Stomach smooth muscle (tissue), 2 donors: Measurements from ENCODE around the gene L1CAM.

Source experiments
- H3K27ac ChIP-seq: one replicate; pipeline ENCODE4 v1.7.0; 2013; ENCODE audit warnings: mild to moderate bottlenecking, low read length, inconsistent platforms
- H3K27me3 ChIP-seq, 2 donors: one replicate each; pipeline ENCODE4 v1.7.0; 2013; ENCODE audit warnings: low read length in 2 of 2; ENCODE audit not compliant: insufficient read depth in 2 of 2, control insufficient read depth in 1 of 2
- H3K36me3 ChIP-seq, 2 donors: one replicate each; pipeline ENCODE4 v1.7.0; 2013; ENCODE audit warnings: low read length in 2 of 2; ENCODE audit not compliant: control insufficient read depth in 2 of 2, insufficient read depth in 2 of 2
- H3K4me1 ChIP-seq: one replicate; pipeline ENCODE4 v1.7.0; 2013; ENCODE audit warnings: low read length; ENCODE audit not compliant: control insufficient read depth, insufficient read depth
- H3K4me3 ChIP-seq, 2 donors: one replicate each; pipeline ENCODE4 v1.7.0; 2013; ENCODE audit warnings: low read length in 2 of 2
- H3K9ac ChIP-seq, 2 donors: one replicate each; pipeline ENCODE4 v1.7.0; 2013; ENCODE audit warnings: low read length in 2 of 2, mild to moderate bottlenecking in 1 of 2
- H3K9me3 ChIP-seq, 2 donors: one replicate each; pipeline ENCODE4 v1.7.0; 2013; ENCODE audit warnings: low read length in 2 of 2; ENCODE audit not compliant: control insufficient read depth in 2 of 2
- donor health status: healthy.
- donor health status: Pancreatic carcinoma.

L1CAM gene

DNA sequence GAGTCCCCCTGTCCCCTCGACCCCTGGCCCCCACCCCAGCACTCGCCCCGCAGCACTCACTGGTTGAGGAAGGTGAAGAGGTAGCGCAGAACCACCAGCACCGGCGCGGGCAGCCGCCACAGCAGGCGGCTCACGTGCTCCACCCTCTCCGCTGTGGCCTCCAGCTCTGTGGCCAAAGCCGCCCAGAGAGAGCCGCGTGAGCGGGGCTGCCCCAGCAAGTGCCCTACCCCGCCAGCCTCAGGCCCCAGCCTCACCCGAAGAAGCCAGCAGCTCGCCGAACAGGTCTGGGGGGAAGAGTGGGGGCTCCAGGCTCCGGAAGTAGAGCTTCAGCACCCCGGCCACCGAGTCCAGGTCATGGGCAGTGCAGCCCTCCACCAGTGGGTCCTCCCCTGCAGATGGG, 24.5 kb upstream of the L1CAM start:
- Histone ChIP-seq H3K27me3 (peaks cover 0 to 11% of the 10 kb centered on the region in 2 donors), H3K36me3 (no peaks in the 10 kb centered on the region), H3K27ac (no peak overlapping the region), H3K4me1 (no peaks in the 10 kb centered on the region), H3K9ac (no peak overlapping the region), H3K9me3 (no peaks in the 10 kb centered on the region), H3K4me3 (no peak overlapping the region)

DNA sequence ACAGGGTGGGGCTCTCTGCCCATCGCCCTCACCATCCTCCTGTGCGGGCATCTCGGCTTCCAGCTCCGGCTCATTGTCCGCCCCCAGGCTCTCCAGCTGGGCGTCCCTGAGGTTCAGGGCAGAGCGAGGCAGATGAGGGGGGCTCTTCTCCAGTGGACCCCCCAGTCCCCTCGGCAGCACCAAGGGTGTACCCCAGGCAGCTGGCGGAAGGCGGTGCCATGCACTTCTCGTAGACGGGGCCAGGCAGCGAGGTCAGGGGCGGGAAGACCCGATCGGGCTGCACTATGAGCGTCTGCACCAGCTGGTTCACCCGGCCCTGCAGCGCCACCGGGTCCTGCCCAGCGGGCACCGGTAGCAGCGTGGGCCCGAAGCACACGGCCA, 24.0 kb upstream of the L1CAM start:
- Histone ChIP-seq H3K27ac (no peak overlapping the region), H3K4me3 (no peak overlapping the region), H3K4me1 (no peaks in the 10 kb centered on the region), H3K9ac (no peak overlapping the region), H3K9me3 (no peaks in the 10 kb centered on the region), H3K27me3 (peaks cover 0 to 11% of the 10 kb centered on the region in 2 donors), H3K36me3 (no peaks in the 10 kb centered on the region)

DNA sequence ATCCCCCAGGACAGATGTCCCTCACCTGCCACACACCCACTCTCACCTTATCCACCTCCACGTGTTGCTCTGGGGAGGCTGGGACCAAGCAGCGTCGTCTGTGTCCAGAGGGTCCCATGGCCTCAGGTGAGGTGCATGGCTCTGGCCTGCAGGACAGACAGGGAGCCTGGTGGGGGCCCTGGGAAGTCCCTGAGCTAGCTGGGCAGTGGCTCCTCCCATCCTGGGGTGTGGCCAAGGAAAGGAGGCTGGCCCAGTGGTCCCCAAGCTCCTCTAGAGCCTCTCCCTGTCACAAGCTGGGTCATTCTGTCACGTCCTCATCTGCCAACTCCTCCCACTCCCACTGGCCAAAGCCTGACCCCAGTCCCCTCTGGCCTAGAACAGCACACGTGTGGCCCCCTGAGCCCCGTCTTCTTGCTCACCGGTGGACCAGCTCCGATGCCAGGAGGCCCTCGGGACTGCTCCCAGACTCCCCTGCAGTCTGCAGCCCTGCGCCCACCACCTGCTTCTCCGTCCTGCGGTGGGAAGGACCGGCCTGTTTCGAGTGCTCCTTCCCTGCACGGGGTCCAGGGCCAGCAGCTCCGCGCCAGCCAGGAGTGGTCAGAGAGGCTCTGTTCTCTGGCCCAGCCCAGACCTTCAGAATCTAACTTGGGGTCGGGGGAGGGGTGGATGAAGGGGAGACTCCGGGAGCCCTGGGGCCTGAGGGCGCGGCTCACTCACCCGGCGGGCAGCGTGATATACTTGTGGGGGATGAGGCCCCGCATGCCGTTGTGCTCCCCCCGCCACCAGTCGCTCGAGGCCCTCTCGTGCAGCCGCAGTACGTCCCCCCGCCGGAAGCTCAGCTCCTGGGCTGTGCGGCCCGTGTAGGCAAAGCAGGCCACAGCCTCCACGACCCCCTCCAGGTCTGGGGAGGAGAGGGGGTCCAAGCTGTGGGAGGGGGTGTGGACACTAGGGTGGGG, 23.3 kb upstream of the L1CAM start:
- H3K36me3 ChIP-seq: no peaks in the 10 kb centered on the region
- no peak overlapping the region for H3K4me3 ChIP-seq

DNA sequence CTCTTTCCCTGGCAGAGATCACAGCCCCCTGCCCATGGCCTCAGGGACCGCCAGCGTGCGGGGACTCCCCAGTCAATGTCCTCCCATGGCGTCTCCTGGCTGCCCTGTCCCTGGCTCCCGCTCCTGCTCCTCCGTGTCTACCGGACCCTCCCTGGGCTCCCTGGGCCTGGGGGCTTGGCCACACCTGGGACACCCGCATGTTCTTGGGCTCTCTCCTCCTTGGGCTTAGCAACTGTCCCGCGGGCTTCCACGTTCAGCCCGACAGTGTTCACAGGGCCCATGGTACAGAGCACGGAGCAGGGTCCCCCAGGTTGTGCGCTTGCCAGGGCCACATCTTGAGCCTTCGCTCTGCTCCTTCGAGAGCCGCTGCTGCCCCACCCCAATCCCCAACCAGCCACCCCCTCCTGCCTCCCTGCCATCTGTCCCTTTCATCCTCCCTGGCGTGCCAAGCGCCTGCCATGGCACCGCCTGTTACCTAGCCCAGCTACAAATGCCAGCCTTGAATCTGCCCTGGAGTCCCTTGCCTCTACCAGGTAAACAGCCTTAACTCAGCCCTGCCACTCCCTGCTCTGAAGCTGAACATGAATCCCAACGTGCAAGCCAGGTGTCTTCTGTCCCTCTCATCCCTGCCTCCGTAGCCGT, 22.4 kb upstream of the L1CAM start:
- no peak overlapping the region for H3K27ac ChIP-seq
- H3K27me3 ChIP-seq: peaks cover 0 to 9% of the 10 kb centered on the region in 2 donors
- H3K4me3 ChIP-seq: no peak overlapping the region
- no peak overlapping the region for H3K9ac ChIP-seq
- peaks cover 1% of the 10 kb centered on the region for H3K4me1 ChIP-seq
- H3K9me3 ChIP-seq: no peaks in the 10 kb centered on the region
- no peaks in the 10 kb centered on the region for H3K36me3 ChIP-seq

More for the DNA sequence above, 23.3 kb upstream of the L1CAM start:
- Histone ChIP-seq H3K27ac (no peak overlapping the region), H3K27me3 (peaks cover 0 to 11% of the 10 kb centered on the region in 2 donors), H3K9ac (no peak overlapping the region), H3K9me3 (no peaks in the 10 kb centered on the region), H3K4me1 (no peaks in the 10 kb centered on the region)

DNA sequence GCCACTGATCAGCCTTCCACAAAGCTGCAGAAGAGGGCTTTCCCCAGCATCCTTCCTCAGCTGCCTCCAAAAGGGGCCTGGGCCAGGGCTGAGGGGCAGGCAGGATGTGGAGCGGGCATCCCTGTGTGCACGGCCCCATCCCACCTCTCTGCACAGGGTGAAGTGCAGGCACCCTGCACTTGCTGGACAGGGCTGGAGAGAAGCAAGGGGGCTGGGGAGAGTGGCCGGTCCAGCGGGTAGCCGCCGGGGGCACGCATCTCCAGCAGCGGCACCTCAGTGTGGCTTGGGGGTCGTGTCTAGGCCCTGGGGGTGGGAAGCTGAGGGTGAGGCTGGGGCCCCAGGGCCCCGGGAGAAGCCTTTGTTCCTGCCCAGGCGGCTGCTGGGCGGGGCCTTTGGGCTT, 21.5 kb upstream of the L1CAM start:
- H3K36me3 ChIP-seq: no peaks in the 10 kb centered on the region
- H3K27ac ChIP-seq: no peak overlapping the region
- H3K9ac ChIP-seq: no peak overlapping the region
- no peak overlapping the region for H3K4me3 ChIP-seq
- H3K9me3 ChIP-seq: no peaks in the 10 kb centered on the region
- H3K27me3 ChIP-seq: peaks cover 0 to 10% of the 10 kb centered on the region in 2 donors
- H3K4me1 ChIP-seq: peaks cover 5% of the 10 kb centered on the region

DNA sequence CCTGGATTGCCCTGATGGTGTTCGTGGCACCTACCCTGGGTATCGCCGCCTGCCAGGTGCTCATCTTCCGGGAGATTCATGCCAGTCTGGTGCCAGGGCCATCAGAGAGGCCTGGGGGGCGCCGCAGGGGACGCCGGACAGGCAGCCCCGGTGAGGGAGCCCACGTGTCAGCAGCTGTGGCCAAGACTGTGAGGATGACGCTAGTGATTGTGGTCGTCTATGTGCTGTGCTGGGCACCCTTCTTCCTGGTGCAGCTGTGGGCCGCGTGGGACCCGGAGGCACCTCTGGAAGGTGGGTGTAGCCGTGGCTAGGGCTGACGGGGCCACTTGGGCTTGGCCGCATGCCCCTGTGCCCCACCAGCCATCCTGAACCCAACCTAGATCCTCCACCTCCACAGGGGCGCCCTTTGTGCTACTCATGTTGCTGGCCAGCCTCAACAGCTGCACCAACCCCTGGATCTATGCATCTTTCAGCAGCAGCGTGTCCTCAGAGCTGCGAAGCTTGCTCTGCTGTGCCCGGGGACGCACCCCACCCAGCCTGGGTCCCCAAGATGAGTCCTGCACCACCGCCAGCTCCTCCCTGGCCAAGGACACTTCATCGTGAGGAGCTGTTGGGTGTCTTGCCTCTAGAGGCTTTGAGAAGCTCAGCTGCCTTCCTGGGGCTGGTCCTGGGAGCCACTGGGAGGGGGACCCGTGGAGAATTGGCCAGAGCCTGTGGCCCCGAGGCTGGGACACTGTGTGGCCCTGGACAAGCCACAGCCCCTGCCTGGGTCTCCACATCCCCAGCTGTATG, 20.3 kb upstream of the L1CAM start:
- no peaks in the 10 kb centered on the region for H3K9me3 ChIP-seq
- H3K9ac ChIP-seq: no peak overlapping the region
- peaks cover 0 to 10% of the 10 kb centered on the region in 2 donors for H3K27me3 ChIP-seq
- H3K36me3 ChIP-seq: no peaks in the 10 kb centered on the region
- no peak overlapping the region for H3K27ac ChIP-seq
- peaks cover 5% of the 10 kb centered on the region for H3K4me1 ChIP-seq
- H3K4me3 ChIP-seq: no peak overlapping the region

DNA sequence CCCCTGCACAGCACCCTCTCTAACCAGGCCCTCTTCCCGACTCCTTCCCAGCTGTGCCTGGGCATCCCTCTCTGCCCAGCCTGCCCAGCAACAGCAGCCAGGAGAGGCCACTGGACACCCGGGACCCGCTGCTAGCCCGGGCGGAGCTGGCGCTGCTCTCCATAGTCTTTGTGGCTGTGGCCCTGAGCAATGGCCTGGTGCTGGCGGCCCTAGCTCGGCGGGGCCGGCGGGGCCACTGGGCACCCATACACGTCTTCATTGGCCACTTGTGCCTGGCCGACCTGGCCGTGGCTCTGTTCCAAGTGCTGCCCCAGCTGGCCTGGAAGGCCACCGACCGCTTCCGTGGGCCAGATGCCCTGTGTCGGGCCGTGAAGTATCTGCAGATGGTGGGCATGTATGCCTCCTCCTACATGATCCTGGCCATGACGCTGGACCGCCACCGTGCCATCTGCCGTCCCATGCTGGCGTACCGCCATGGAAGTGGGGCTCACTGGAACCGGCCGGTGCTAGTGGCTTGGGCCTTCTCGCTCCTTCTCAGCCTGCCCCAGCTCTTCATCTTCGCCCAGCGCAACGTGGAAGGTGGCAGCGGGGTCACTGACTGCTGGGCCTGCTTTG, 19.6 kb upstream of the L1CAM start:
- Histone ChIP-seq H3K36me3 (no peaks in the 10 kb centered on the region), H3K9me3 (no peaks in the 10 kb centered on the region), H3K4me3 (no peak overlapping the region), H3K27ac (no peak overlapping the region), H3K4me1 (peaks cover 9% of the 10 kb centered on the region), H3K27me3 (peaks cover 0 to 10% of the 10 kb centered on the region in 2 donors), H3K9ac (no peak overlapping the region)

DNA sequence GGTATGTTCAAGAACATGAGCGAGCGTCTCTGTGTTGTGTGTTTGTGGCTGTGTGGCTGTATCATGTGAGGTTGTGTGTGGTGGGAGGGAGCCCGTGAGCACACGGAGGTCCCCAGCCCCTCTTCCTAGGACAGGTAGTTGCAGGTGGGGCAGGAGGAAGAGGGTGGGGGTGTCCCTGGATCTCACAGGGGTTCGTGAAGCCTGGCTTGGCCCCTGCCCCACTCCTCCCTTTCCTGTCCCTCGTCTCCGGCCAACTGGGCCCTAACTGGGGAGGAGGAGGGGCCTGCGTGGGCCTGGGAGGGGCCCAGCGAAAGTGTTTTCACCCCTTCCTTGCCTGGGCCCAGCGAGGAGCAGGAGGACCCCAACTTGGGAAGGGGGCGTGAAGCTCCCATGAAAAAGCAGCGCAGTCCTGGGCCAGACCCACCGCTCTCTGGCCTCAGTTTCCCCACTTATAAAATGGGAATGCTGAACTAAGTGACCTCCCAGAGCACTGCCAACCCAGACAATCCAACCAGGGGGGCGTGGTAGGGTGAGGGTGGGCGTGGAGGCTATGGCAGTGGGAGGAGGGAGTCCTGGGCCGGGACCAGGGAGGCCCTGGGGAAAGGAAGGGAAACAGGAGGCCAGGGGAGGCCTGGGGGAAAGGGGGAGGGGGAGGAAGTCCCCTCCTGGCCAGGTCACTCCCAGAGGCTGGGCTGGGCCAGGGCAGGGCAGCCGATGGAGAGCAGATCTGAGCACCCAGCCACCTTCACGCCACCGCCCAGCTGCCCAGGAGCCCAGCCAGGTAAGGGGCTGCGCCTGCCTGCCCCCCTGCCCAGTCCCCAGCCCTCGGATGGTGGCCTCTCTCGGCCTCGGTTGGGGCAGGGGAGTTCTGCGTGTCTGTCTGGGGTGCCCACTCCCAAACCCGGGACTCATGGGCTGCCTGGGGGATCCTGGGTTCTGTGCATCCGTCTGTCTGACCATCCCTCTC, 18.3 kb upstream of the L1CAM start, which contains the start of gene AVPR2:
TSS of gene AVPR2 (plus strand) at position 683 of the 967 bp plus-strand sequence. CDS start 473 bp downstream, outside the sequence.
- Histone ChIP-seq H3K27ac (no peak within 1 kb of the TSS), H3K36me3 (no peaks in the 10 kb centered on the region), H3K4me1 (peaks cover 10% of the 10 kb centered on the region), H3K27me3 (peaks cover 0 to 10% of the 10 kb centered on the region in 2 donors), H3K9me3 (no peaks in the 10 kb centered on the region), H3K4me3 (no peak within 1 kb of the TSS), H3K9ac (no peak within 1 kb of the TSS)

DNA sequence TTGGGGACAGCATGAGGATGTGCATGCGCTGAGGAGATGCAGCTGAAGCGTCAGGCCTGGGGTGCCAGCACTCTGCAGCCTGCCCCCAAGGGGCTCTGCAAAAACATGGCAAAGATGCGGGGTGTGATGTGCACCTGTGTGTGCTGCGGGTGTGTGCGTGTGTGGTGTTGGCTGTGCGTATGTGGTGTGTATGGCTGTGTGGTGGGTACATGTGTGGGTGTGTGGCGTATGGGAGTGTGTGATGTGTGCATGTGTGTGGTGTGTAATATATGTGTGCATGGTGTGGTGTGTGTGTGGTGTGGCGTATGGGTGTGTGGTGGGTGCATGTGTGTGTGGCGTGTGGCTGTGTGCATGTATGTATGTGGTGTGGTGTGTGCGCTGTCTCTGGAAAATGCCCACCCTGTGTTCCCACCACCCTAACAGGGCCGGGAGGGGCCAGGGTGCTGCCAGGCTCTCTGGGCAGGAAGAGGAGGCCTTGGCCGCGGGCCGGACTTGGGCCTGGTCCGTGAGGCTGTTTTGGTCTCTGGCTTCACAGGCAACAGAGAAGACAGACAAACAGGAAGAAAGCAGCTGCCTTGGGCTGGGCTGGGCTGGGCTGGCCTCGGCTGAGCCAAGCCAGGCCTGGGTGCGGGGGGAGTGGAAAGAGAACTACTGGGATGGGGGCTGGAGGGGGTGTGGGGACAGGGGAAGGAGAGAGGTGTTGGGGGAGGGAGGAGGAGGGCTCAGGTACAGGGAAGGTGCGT, 17.4 kb upstream of the L1CAM start:
- no peak overlapping the region for H3K9ac ChIP-seq
- peaks cover 0 to 4% of the 10 kb centered on the region in 2 donors for H3K27me3 ChIP-seq
- no peak overlapping the region for H3K4me3 ChIP-seq
- no peaks in the 10 kb centered on the region for H3K9me3 ChIP-seq
- H3K36me3 ChIP-seq: no peaks in the 10 kb centered on the region
- no peak overlapping the region for H3K27ac ChIP-seq
- peaks cover 10% of the 10 kb centered on the region for H3K4me1 ChIP-seq
